ENCODE measurements around the gene RBM33. TPM values are rescaled to one million over a fixed set of nuclear protein-coding genes. Genes with fewer than 3 reads are reported as not detected.

Gene RBM33
- total and polyA plus RNA-seq, 2 donors from 2014 or later: 9.8 to 78.7 TPM

DNA sequence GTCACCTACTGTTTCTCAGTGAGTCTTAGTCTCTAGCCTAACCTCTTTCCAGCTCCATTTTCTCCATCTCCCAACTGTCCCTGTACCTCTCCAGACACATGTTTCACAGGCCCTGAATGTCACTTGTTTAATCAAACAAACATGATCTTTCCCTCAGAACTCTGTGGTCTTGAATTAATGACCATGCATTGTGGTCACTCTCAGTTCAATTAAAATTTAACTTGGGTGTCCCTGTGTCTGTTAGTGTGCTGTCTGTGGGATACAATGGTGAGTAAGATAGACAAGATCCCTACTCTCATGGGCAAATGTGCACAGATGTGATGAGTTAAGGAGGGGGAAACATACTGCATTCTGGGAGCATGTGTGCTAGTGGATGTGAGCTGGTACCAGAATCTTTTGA is 65.0 kb downstream of the RBM33 start:
- no peak for FAIRE-seq

GRCh38 chr7:155710031-155710430 is 65.6 kb downstream of the RBM33 start:
- FAIRE-seq: no peak
- peak overlapping the region in 1 of 2 donors; percentile 42 for H3K27ac ChIP-seq (ENCODE audit: low read depth in 2 of 2, low read length in 2 of 2)
- no peak for DNase-seq
- TF ChIP-seq, protein P1, sequence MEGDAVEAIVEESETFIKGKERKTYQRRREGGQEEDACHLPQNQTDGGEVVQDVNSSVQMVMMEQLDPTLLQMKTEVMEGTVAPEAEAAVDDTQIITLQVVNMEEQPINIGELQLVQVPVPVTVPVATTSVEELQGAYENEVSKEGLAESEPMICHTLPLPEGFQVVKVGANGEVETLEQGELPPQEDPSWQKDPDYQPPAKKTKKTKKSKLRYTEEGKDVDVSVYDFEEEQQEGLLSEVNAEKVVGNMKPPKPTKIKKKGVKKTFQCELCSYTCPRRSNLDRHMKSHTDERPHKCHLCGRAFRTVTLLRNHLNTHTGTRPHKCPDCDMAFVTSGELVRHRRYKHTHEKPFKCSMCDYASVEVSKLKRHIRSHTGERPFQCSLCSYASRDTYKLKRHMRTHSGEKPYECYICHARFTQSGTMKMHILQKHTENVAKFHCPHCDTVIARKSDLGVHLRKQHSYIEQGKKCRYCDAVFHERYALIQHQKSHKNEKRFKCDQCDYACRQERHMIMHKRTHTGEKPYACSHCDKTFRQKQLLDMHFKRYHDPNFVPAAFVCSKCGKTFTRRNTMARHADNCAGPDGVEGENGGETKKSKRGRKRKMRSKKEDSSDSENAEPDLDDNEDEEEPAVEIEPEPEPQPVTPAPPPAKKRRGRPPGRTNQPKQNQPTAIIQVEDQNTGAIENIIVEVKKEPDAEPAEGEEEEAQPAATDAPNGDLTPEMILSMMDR (IDR thresholded peaks at IDR 0.05; ENCODE audit: borderline replicate concordance, extremely low read depth, insufficient read depth): no peak
- intact Hi-C loops (cut with DNase I): no loop called here
- H3K9ac ChIP-seq (ENCODE audit: low read length in 3 of 3): no peak overlapping the region
- no peak overlapping the region for H3K4me3 ChIP-seq (ENCODE audit: low read length in 3 of 3)
- peaks cover 0 to 15% (median 7%) of the 10 kb centered on the region in 3 donors for H3K4me1 ChIP-seq (ENCODE audit: control insufficient read depth in 2 of 3, insufficient read depth in 2 of 3, low read depth in 1 of 3, low read length in 3 of 3)
- no peaks in the 10 kb centered on the region for H3K27me3 ChIP-seq (ENCODE audit: control insufficient read depth, insufficient read depth, low read length)
- H3K36me3 ChIP-seq (ENCODE audit: control insufficient read depth in 2 of 3, insufficient read depth in 3 of 3, low read length in 3 of 3): peaks cover 15 to 46% (median 20%) of the 10 kb centered on the region in 3 donors
- H3K9me3 ChIP-seq (ENCODE audit: control insufficient read depth in 2 of 3, insufficient read depth in 1 of 3, low read length in 3 of 3): no peaks in the 10 kb centered on the region

More for the DNA sequence above, 65.0 kb downstream of the RBM33 start:
- Histone ChIP-seq H3K4me1 (ENCODE audit: control insufficient read depth in 2 of 3, insufficient read depth in 2 of 3, low read depth in 1 of 3, low read length in 3 of 3) (peaks cover 0 to 15% (median 5%) of the 10 kb centered on the region in 3 donors), H3K27me3 (ENCODE audit: control insufficient read depth, insufficient read depth, low read length) (no peaks in the 10 kb centered on the region), H3K27ac (ENCODE audit: low read depth in 2 of 2, low read length in 2 of 2) (no peak overlapping the region), H3K9me3 (ENCODE audit: control insufficient read depth in 2 of 3, insufficient read depth in 1 of 3, low read length in 3 of 3) (no peaks in the 10 kb centered on the region), H3K36me3 (ENCODE audit: control insufficient read depth in 2 of 3, insufficient read depth in 3 of 3, low read length in 3 of 3) (peaks cover 15 to 45% (median 20%) of the 10 kb centered on the region in 3 donors), H3K4me3 (ENCODE audit: low read length in 3 of 3) (no peak overlapping the region), H3K9ac (ENCODE audit: low read length in 3 of 3) (no peak overlapping the region)
- TF ChIP-seq, protein P1 (IDR thresholded peaks at IDR 0.05; ENCODE audit: borderline replicate concordance, extremely low read depth, insufficient read depth): no peak
- intact Hi-C loops (cut with DNase I): no loop called here
- no peak for DNase-seq

DNA sequence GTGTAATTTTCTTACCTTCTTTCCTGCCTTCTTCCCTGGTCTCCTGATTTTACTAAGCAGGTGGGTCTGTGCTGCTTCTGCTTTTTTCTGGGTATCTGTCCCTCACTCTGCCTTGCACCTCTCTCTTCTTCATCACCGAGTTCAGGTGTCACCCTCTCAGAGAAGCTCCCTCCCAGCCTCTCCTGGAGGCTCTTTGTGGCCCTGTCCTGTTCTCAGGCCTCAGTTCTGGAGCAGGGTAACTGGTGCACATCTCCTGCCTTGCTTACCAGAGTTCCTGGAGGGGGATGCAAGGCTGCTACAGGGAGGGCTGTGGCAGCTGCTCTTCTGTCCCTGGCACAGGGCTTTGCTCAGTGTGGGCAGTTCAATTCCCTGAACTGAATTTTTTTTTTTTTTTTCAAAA is 66.1 kb downstream of the RBM33 start:
- Histone ChIP-seq H3K4me3 (ENCODE audit: low read length in 3 of 3) (no peak overlapping the region), H3K27me3 (ENCODE audit: control insufficient read depth, insufficient read depth, low read length) (no peaks in the 10 kb centered on the region), H3K4me1 (ENCODE audit: control insufficient read depth in 2 of 3, insufficient read depth in 2 of 3, low read depth in 1 of 3, low read length in 3 of 3) (peaks cover 0 to 15% (median 7%) of the 10 kb centered on the region in 3 donors), H3K36me3 (ENCODE audit: control insufficient read depth in 2 of 3, insufficient read depth in 3 of 3, low read length in 3 of 3) (peaks cover 15 to 46% (median 20%) of the 10 kb centered on the region in 3 donors), H3K9me3 (ENCODE audit: control insufficient read depth in 2 of 3, insufficient read depth in 1 of 3, low read length in 3 of 3) (no peaks in the 10 kb centered on the region), H3K9ac (ENCODE audit: low read length in 3 of 3) (no peak overlapping the region), H3K27ac (ENCODE audit: low read depth in 2 of 2, low read length in 2 of 2) (peak overlapping the region in 1 of 2 donors; percentile 42)
- DNase-seq (no peak), FAIRE-seq (no peak)
- TF ChIP-seq, protein P1 (IDR thresholded peaks at IDR 0.05; ENCODE audit: borderline replicate concordance, extremely low read depth, insufficient read depth): no peak
- intact Hi-C loops (cut with DNase I): no loop called here

DNA sequence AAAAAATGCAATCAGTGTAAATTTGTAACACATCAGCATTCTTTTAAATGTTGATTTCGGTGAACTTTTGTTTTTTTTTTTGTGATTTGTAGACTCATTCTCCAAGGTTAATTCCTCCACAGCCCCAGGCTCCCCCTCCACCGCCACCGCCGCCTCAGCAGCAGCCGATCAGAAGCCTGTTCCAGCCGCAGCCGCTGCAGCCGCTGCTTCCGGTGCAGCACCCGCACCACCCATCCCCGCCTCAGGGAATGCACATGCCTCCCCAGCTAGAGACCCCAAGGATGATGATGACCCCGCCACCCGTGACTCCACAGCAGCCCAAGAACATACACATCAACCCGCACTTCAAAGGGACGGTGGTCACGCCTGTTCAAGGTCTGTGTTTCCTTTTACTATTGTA is 66.6 kb downstream of the RBM33 start:
- DNase-seq: peak in 1 of 5 donors; percentile 56
- intact Hi-C loops (cut with DNase I): no loop called here
- H3K4me1 ChIP-seq (ENCODE audit: control insufficient read depth in 2 of 3, insufficient read depth in 2 of 3, low read depth in 1 of 3, low read length in 3 of 3): peaks cover 0 to 15% (median 7%) of the 10 kb centered on the region in 3 donors
- no peaks in the 10 kb centered on the region for H3K27me3 ChIP-seq (ENCODE audit: control insufficient read depth, insufficient read depth, low read length)
- no peak overlapping the region for H3K27ac ChIP-seq (ENCODE audit: low read depth in 2 of 2, low read length in 2 of 2)
- no peak overlapping the region for H3K9ac ChIP-seq (ENCODE audit: low read length in 3 of 3)
- no peak for FAIRE-seq
- H3K9me3 ChIP-seq (ENCODE audit: control insufficient read depth in 2 of 3, insufficient read depth in 1 of 3, low read length in 3 of 3): no peaks in the 10 kb centered on the region
- TF ChIP-seq, protein P1 (IDR thresholded peaks at IDR 0.05; ENCODE audit: borderline replicate concordance, extremely low read depth, insufficient read depth): no peak
- H3K4me3 ChIP-seq (ENCODE audit: low read length in 3 of 3): no peak overlapping the region
- H3K36me3 ChIP-seq (ENCODE audit: control insufficient read depth in 2 of 3, insufficient read depth in 3 of 3, low read length in 3 of 3): peaks cover 15 to 46% (median 20%) of the 10 kb centered on the region in 3 donors
